ENCODE data around the gene NISCH.

The NISCH gene

GRCh38 chr3:52472239-52473000 lies 17.0 kb downstream of the NISCH start:
- no peak for DNase-seq (ENCODE audit: low spot score)

DNA sequence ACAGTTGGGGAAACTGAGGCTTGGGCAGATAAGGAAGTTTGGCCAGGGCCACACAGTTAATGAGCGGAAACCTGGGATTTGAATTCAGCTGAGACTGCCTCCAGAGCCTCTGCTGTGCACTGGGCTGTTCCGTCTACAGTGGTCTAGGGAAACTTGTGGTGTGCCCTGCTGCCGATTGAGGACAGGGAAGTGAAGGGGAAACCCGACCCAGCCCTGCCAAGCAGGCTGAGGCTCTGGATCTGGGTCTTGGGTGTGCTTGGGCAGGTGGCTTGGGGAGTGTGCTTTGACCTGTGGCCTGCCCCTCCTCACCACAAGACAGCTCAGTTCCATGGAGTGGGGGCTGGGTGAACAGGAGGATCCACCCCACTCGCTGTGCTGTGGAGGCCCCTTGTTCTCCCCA lies 17.6 kb downstream of the NISCH start:
- DNase-seq (ENCODE audit: low spot score): no peak

GRCh38 chr3:52477076-52477795 lies 21.8 kb downstream of the NISCH start:
- DNase-seq (ENCODE audit: low spot score): no peak

DNA sequence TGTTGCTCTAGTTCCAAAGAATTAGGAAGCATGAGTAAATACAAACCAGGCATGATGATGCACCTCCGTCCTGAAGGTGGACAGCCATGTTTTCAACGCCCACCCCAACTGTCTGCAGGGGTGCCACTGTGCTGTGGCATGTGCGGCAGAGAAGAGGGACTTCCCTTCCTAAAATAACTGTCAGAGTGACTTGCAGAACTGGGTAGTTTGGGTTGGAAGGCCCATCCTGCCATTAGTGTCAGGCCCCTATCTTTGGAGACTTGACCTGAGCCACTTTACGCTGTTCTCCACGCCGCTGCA lies 22.3 kb downstream of the NISCH start:
- no peak for DNase-seq (ENCODE audit: low spot score)

GRCh38 chr3:52479037-52479876 lies 23.9 kb downstream of the NISCH start:
- DNase-seq (ENCODE audit: low spot score): no peak

DNA sequence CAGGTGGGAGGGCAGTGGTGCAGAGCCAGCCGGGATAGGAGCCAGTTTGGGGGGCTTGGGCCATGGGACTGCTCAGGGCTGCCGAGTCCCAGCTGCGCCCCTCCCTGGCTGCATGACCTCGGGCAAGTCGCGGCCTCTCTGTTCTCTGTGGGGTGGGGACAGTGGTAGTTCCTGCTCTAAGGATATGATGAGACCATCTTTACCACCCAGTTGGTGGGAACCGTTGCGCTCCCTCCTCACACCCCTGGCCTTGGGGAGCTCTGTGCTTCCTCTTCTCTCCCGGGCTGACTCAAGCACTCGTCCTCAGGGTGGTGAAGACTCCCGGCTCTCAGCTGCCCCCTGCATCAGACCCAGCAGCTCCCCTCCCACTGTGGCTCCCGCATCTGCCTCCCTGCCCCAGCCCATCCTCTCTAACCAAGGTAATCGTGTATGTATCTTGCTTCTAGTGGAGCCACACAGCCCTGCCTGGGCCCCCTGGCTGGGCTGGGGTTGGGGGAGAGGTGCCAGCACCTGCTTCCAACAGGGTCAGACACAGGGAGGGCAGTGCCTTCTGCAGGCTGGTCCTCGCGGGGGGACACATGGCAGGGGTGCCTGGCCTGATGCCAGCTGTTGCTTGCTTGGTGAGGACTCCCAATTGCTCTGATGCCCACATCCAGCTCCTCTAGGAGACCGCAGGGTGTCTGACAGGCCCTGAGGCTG lies 24.6 kb downstream of the NISCH start:
- DNase-seq (ENCODE audit: low spot score): no peak

DNA sequence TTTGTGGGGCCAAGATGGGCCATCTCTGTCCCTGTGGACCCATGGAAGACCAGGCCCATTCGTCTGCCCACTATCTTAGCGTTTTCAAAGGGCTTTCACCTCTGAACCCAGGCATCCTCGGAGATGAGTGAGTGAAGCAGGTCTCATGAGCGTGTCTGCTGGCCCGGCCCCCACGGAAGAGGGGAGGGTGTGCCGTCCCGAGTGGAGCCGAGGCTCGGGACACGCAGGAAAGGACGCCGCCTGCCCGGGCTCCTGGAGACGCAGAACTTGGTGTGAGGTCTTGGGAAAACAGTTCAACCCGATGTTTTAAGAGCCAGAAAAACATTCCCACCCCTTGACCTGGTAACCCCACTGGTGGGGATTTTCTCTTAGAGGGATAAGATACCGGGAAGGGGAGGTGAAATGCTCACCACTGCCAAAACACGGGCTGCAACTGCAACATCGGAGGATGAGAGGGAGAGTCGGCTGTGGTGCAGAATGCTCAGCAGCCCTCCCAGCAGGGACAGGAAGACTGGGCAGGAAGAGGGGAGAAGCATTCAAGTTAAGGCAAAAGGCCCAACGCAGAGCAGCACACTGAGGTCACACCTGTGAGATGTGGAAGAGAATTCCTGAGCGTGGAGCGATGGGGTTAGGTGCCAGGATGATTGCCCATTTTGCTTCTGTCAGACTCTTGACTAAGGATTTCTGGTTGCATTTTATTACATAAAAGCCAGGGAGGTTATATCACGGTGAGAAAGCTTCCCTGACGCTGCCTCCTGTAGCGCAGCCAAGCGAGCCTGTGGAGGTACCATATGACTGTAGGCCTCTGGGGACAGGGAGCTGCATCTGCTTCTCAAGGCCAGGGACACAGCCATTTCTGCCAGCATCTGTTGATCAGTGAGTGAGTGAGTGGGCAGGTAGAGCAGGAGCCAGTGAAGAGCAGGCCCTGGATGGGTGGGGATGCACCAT lies 25.6 kb downstream of the NISCH start:
- DNase-seq (ENCODE audit: low spot score): no peak

DNA sequence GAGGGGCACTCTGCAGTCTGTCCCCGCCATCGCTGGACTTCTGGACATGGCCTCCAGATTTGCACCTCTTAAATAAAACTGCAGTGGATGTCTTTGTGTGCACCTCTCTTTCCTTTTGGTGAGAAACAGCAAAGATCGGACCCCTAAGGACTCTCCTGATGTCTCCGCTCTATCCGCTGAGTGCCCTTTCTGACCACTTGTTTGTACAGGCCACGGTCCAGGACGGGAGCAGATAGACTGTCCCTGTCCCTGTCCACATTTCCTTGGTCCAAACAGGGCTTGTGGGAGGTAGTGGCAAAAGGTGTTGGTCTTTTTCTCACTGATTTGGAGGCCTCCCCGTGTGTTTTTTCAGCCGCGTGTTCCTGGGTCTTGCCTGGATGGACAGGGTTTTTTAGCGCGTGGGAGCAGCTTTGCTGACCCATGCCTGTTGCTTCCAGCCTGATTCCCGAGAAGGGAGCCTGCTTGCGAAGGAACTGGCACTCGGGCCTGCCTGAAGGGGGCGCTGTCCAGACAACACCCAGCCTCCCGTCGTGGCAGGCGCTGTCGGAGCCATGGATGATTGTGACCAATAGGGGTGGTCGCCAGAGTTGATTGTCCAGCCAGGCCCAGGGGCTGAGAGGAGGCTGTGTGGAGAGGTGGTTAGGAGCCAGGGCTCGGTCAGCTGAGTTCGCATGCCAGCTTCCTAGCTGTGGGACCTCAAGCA lies 26.6 kb downstream of the NISCH start:
- no peak for DNase-seq (ENCODE audit: low spot score)

DNA sequence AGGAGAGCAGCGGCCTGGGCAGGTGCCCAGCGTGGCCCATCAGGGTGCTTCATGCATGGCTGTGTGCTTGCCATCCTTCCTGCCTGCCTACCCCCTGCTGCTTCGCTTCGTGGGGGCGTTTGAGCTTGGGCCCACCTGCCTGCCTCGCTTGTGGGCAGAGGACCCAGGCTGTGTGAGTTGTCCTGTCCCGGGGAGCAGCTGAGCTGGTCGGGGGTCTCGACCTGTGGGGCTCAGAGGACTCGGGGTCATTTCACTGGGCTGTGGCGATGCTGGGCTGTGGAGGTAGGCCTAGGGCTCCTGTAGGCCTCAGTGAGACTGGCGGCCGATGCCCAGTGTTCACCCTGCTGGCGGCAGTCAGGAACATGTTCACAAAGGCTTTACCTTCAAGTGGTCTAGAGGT lies 27.7 kb downstream of the NISCH start:
- no peak for DNase-seq (ENCODE audit: low spot score)

DNA sequence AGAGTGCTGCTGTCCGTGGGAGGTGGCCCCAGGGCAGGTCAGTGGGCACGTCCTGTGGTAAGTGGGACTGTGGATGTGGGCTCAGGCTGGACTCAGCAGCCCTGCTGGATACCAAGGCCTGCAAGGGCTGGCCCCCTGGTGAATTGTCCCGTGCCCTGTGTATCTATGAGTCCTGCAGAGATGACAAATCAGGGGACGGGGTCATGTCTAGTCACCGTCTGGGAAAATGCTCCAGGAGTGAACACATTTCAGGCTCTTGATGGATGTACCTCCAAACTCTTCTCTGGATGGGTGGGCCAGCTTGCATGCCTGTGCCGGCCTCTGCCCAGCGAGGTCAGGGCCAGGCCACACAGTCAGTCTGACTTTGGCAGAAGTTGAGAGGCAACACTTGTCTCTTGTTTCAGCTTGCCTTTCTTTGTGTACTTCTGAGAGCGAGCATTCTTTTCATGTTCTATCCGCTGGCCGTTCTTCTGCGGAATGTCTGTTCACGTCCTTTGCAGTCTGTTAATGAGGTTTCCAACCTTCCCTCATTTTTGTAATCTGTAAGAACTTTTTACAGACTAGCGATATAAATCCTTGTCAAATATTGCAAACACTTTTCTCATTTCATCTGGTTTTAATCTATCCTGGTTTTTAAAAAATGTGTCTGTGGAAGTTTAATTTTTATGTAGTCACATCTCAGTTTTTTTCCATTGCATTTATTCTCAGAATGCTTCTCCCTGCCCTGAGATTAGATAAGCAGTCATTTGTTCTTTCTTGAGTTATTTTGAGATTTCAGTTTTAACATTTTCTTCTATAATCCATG lies 28.4 kb downstream of the NISCH start:
- peak; percentile 75 for DNase-seq (ENCODE audit: low spot score)

- no peak for DNase-seq (ENCODE audit: low spot score)
These were observed 29.5 kb downstream of the NISCH start for GRCh38 chr3:52484680-52485461.

DNA sequence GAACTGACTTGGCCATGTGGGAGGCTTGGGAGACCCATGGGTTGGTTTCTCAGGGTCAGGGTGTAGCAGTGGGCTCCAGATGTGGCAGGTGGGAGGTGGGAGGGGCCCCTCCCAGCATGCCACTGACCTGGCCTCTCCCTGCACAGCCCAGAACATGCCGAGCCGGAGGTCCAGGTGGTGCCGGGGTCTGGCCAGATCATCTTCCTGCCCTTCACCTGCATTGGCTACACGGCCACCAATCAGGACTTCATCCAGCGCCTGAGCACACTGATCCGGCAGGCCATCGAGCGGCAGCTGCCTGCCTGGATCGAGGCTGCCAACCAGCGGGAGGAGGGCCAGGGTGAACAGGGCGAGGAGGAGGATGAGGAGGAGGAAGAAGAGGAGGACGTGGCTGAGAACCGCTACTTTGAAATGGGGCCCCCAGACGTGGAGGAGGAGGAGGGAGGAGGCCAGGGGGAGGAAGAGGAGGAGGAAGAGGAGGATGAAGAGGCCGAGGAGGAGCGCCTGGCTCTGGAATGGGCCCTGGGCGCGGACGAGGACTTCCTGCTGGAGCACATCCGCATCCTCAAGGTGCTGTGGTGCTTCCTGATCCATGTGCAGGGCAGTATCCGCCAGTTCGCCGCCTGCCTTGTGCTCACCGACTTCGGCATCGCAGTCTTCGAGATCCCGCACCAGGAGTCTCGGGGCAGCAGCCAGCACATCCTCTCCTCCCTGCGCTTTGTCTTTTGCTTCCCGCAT lies 31.8 kb downstream of the NISCH start:
- no peak for DNase-seq (ENCODE audit: low spot score)

DNA sequence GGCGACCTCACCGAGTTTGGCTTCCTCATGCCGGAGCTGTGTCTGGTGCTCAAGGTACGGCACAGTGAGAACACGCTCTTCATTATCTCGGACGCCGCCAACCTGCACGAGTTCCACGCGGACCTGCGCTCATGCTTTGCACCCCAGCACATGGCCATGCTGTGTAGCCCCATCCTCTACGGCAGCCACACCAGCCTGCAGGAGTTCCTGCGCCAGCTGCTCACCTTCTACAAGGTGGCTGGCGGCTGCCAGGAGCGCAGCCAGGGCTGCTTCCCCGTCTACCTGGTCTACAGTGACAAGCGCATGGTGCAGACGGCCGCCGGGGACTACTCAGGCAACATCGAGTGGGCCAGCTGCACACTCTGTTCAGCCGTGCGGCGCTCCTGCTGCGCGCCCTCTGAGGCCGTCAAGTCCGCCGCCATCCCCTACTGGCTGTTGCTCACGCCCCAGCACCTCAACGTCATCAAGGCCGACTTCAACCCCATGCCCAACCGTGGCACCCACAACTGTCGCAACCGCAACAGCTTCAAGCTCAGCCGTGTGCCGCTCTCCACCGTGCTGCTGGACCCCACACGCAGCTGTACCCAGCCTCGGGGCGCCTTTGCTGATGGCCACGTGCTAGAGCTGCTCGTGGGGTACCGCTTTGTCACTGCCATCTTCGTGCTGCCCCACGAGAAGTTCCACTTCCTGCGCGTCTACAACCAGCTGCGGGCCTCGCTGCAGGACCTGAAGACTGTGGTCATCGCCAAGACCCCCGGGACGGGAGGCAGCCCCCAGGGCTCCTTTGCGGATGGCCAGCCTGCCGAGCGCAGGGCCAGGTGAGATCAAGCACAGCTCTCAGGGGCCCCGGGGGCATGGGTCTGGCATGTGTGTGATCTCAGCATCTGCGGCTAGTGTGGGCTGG lies 32.6 kb downstream of the NISCH start:
- no peak for DNase-seq (ENCODE audit: low spot score)

GRCh38 chr3:52488746-52489145 lies 33.3 kb downstream of the NISCH start:
- no peak for DNase-seq (ENCODE audit: low spot score)

DNA sequence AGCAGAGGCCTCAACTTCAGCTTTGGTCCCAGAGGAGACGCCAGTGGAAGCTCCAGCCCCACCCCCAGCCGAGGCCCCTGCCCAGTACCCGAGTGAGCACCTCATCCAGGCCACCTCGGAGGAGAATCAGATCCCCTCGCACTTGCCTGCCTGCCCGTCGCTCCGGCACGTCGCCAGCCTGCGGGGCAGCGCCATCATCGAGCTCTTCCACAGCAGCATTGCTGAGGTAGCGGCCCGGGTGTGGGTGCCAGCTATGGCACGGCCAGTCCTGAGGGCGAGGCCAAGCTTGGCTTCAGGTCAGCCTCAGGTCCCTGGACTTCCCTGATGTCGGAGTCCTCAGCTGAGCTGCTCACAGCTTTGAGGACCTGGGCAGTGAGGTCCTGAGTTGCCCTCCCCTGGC lies 34.0 kb downstream of the NISCH start:
- no peak for DNase-seq (ENCODE audit: low spot score)

- no peak for DNase-seq (ENCODE audit: low spot score)
These were observed 34.9 kb downstream of the NISCH start for GRCh38 chr3:52490035-52490938.

Data from AG20443 (cell line).